PFSK-1 (cell line): ENCODE results near the gene MTG1.

Experiments
- FOXP2 ChIP-seq: optimal IDR thresholded peaks from 2 replicates; pipeline ENCODE3; 2011; ENCODE audit warnings: borderline replicate concordance, control low read depth, inconsistent platforms; ENCODE audit not compliant: insufficient read depth; ENCODE audit errors: extremely low read length, extremely low read depth
- POLR2AphosphoS5 ChIP-seq: IDR thresholded peaks from 2 replicates; pipeline ENCODE4 v1.6.1; 2012; ENCODE audit warnings: low read depth, mild to moderate bottlenecking, control low read depth, low read length, moderate library complexity
- SIN3A ChIP-seq: IDR thresholded peaks from 2 replicates; pipeline ENCODE4 v1.6.1; 2012; ENCODE audit warnings: mild to moderate bottlenecking, low read length, moderate library complexity, borderline replicate concordance; ENCODE audit not compliant: insufficient read depth
- TAF1 ChIP-seq: IDR thresholded peaks from 2 replicates; pipeline ENCODE4 v1.6.1; 2012; ENCODE audit warnings: low read length, control low read depth, borderline replicate concordance; ENCODE audit not compliant: insufficient read depth
- TF ChIP-seq, protein P1 (sequence below), 2 experiments: IDR thresholded peaks; 2 replicates each; pipeline versions ENCODE4 v1.6.1 to v1.8.0; 2011 to 2012; ENCODE audit warnings: low read depth in 2 of 2, low read length in 2 of 2, control low read depth in 1 of 2, inconsistent platforms in 1 of 2, mild to moderate bottlenecking in 1 of 2, moderate library complexity in 1 of 2; ENCODE audit not compliant: insufficient read depth in 1 of 2

Gene MTG1

DNA sequence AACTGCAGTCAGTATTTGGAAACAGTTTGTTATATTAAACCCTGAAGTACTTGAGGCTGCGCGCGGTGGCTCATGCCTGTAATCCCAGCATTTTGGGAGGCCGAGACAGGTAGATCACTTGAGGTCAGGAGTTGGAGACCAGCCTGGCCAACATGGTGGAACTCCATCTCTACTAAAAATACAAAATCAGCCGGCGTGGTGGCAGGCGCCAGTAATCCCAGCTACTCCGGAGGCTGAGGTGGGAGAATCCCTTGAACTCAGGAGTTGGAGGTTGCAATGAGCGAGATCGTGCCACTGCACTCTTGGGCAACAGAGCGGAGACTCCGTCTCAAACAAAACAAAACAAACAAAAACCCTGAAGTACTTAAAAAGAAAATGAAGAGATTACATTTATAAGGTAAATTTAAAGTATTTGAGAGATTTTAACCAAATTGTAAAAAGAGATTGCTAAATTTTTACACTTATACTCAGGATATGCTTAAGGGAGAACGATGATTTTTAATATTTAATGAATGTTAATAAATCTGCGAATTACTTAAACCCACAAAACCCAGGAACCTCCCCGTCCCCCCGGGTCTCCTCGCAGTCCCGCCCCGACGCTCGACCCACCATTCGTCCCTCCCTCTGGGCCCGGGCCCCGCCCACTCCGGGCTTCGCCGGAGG is 425 bp upstream of the MTG1 start:
- TF ChIP-seq FOXP2 (no peak), POLR2AphosphoS5 (no peak), SIN3A (no peak), TAF1 (no peak)
- TF ChIP-seq, protein P1, sequence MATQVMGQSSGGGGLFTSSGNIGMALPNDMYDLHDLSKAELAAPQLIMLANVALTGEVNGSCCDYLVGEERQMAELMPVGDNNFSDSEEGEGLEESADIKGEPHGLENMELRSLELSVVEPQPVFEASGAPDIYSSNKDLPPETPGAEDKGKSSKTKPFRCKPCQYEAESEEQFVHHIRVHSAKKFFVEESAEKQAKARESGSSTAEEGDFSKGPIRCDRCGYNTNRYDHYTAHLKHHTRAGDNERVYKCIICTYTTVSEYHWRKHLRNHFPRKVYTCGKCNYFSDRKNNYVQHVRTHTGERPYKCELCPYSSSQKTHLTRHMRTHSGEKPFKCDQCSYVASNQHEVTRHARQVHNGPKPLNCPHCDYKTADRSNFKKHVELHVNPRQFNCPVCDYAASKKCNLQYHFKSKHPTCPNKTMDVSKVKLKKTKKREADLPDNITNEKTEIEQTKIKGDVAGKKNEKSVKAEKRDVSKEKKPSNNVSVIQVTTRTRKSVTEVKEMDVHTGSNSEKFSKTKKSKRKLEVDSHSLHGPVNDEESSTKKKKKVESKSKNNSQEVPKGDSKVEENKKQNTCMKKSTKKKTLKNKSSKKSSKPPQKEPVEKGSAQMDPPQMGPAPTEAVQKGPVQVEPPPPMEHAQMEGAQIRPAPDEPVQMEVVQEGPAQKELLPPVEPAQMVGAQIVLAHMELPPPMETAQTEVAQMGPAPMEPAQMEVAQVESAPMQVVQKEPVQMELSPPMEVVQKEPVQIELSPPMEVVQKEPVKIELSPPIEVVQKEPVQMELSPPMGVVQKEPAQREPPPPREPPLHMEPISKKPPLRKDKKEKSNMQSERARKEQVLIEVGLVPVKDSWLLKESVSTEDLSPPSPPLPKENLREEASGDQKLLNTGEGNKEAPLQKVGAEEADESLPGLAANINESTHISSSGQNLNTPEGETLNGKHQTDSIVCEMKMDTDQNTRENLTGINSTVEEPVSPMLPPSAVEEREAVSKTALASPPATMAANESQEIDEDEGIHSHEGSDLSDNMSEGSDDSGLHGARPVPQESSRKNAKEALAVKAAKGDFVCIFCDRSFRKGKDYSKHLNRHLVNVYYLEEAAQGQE (IDR thresholded peaks at IDR 0.05; ENCODE audit: insufficient read depth in 1 of 2, low read depth in 2 of 2, low read length in 2 of 2): no peak

DNA sequence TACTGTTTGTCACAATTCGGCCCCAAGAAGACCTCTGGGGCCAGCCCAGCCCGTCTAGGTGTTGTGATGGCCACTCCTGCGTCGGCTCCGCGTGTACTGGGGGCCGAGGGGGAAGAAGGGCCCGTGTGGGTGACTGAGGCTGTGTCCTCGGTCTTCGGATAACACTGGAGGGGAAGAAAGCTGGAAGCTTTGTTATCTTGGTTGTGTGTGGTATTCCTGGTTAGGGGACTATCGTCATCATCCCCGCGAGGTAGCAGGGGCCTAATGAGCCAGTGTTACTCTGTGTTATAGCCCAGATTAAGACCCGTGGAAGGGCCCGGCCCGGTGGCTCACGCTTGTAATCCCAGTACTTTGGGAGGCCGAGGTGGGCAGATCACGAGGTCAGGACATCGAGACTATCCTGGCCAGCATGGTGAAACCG is 854 bp downstream of the MTG1 start:
- no peak for TF ChIP-seq TAF1
- TF ChIP-seq POLR2AphosphoS5: no peak
- TF ChIP-seq, protein P1 (IDR thresholded peaks at IDR 0.05; ENCODE audit: insufficient read depth in 1 of 2, low read depth in 2 of 2, low read length in 2 of 2): no peak
- TF ChIP-seq SIN3A: no peak

DNA sequence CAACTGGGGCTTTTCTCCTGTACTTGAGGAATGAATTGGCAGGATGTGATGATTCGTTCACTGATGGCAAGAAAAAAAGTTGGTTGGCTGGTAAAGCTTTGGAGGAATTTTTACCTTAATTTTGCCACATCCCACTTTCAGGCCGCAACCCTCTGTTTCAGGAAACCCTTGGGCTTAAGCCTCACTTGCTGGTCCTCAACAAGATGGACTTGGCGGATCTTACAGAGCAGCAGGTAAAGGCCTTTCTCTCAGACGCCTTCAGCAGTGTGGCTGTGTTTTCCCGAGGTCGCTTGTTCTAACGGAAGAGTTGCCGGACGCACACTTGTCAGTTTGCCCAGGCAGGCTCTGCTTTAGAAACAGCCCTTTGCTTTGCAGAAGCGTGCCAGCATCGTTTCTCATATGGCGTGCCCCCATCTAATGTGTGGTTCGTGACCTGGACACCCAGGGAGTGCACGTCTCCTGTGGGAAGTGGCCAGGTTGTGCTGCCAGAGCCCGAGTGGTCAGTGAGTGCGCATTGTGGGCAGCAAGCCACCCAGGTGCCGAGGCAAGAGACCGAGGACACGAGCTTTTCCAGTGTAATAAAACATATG is 2.2 kb downstream of the MTG1 start:
- no peak for TF ChIP-seq SIN3A
- TF ChIP-seq FOXP2: no peak
- TF ChIP-seq, protein P1 (IDR thresholded peaks at IDR 0.05; ENCODE audit: insufficient read depth in 1 of 2, low read depth in 2 of 2, low read length in 2 of 2): no peak
- TF ChIP-seq TAF1: no peak
- TF ChIP-seq POLR2AphosphoS5: no peak

DNA sequence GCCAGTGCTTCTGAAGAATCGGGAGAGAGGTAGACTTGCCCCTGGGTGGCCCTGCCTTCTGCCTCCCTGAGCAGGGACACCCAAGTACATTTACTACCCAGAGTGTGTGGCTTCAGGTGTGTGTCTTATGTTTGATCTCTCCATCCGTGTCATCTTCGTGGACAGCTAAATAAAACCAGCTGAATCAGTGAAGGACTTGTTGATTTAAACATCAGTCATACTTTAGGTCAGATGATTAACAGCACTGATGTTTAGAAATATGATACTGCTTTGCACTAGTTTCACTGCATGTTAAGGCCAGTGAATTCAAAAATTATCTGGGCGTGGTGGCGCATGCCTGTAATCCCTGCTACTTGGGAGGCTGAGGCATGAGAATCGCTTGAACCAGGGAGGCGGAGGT is 4.0 kb downstream of the MTG1 start:
- TF ChIP-seq TAF1: no peak
- no peak for TF ChIP-seq FOXP2
- no peak for TF ChIP-seq POLR2AphosphoS5
- TF ChIP-seq SIN3A: no peak

DNA sequence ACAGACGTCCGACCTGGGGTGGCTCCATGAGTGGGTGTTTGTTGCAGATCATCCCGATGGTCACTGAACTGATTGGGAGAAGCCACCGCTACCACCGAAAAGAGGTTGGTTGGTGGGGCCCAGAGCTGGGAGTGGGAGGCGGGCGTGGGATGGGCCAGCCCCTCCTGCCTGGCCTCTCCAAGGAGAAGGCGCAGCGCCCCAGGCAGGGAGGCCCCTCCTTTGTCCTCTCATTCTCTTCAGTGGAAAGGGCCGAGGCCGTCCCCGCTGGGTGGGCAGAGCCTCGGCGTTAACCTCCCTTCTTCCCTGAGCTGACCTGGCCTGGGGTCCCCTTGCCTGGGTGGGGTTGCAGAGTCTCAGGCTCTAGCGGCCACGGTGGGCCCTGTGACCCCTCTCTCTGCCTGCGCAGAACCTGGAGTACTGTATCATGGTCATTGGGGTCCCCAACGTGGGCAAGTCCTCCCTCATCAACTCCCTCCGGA is 5.2 kb downstream of the MTG1 start:
- TF ChIP-seq POLR2AphosphoS5 (no peak), SIN3A (no peak), FOXP2 (no peak), TAF1 (no peak)
- TF ChIP-seq, protein P1 (IDR thresholded peaks at IDR 0.05; ENCODE audit: insufficient read depth in 1 of 2, low read depth in 2 of 2, low read length in 2 of 2): no peak
